A549 (cell line): ENCODE data around the gene EDN2. TPM values are rescaled to one million over a fixed set of nuclear protein-coding genes. Genes with fewer than 3 reads are reported as not detected.

Experiments used
- ATOH8 ChIP-seq: fragments of 250-450 bp; sonication (Bioruptor Pico); IDR thresholded peaks from 2 replicates; pipeline ENCODE4 v1.5.0; 2020; ENCODE audit warnings: low read depth, mild to moderate bottlenecking, moderate library complexity
- BCL3 ChIP-seq: fragments of >200 bp; sonication (Bioruptor Twin); formaldehyde crosslinking; IDR thresholded peaks from 3 replicates; pipeline ENCODE4 v1.6.1; 2016
- CEBPB ChIP-seq, 2 experiments: fragments of >200 bp in 1 of 2; sonication (Bioruptor Twin) in 1 of 2; formaldehyde crosslinking in 1 of 2; IDR thresholded peaks; 2 replicates each; pipeline ENCODE4 v1.6.1; 2012 to 2016
- CHD2 ChIP-seq: fragments of 150-350 bp; IDR thresholded peaks from 2 replicates; pipeline ENCODE4 v1.6.1; 2014; ENCODE audit warnings: low read length; ENCODE audit not compliant: partially characterized antibody
- CHD4 ChIP-seq: fragments of 200-600 bp; sonication (generic); IDR thresholded peaks from 2 replicates; pipeline ENCODE4 v1.6.1; 2016; ENCODE audit warnings: antibody characterized with exemption, mild to moderate bottlenecking, borderline replicate concordance
- E2F6 ChIP-seq: IDR thresholded peaks from 2 replicates; pipeline ENCODE4 v1.6.1; 2012; ENCODE audit warnings: low read depth, borderline replicate concordance
- EP300 ChIP-seq, 2 experiments: fragments of >200 bp; sonication (Bioruptor Twin); formaldehyde crosslinking; IDR thresholded peaks; 2 replicates in 1 of 2; 3 replicates in 1 of 2; pipeline ENCODE4 v1.6.1; 2016 to 2017
- FOSB ChIP-seq: fragments of 250-450 bp; sonication (Bioruptor Pico); IDR thresholded peaks from 2 replicates; pipeline ENCODE4 v1.5.0; 2020; ENCODE audit warnings: mild to moderate bottlenecking, moderate library complexity
- FOSL2 ChIP-seq, 2 experiments: fragments of 450-650 bp in 1 of 2; fragments of >200 bp in 1 of 2; sonication (Bioruptor Twin) in 1 of 2; formaldehyde crosslinking; IDR thresholded peaks; 2 replicates each; pipeline versions ENCODE4 v1.5.0 to v1.6.1; 2016 to 2020; ENCODE audit warnings: mild to moderate bottlenecking in 1 of 2, moderate library complexity in 1 of 2
- HDAC2 ChIP-seq: fragments of 200-600 bp; sonication (generic); IDR thresholded peaks from 2 replicates; pipeline ENCODE4 v1.6.1; 2016
- HOXB13 ChIP-seq: fragments of 250-450 bp; sonication (Bioruptor Pico); IDR thresholded peaks from 2 replicates; pipeline ENCODE4 v1.5.0; 2020; ENCODE audit warnings: low read depth, mild to moderate bottlenecking, moderate library complexity
- JUN ChIP-seq, 2 experiments: fragments of >200 bp; sonication (Bioruptor Twin); formaldehyde crosslinking; IDR thresholded peaks; 2 replicates in 1 of 2; 3 replicates in 1 of 2; pipeline ENCODE4 v1.6.1; 2016 to 2017
- JUNB ChIP-seq: fragments of >200 bp; sonication (Bioruptor Twin); formaldehyde crosslinking; IDR thresholded peaks from 2 replicates; pipeline ENCODE4 v1.6.1; 2016
- KDM1A ChIP-seq: fragments of 200-600 bp; sonication (generic); IDR thresholded peaks from 2 replicates; pipeline ENCODE4 v1.6.1; 2016; ENCODE audit warnings: low read depth, mild to moderate bottlenecking
- KDM5A ChIP-seq: fragments of 200-600 bp; sonication (generic); IDR thresholded peaks from 2 replicates; pipeline ENCODE4 v1.6.1; 2016; ENCODE audit warnings: antibody characterized with exemption, mild to moderate bottlenecking
- MAFK ChIP-seq: fragments of 450-650 bp; IDR thresholded peaks from 2 replicates; pipeline ENCODE4 v1.6.1; 2014; ENCODE audit not compliant: partially characterized antibody
- MYC ChIP-seq: IDR thresholded peaks from 2 replicates; pipeline ENCODE4 v1.6.1; 2012; ENCODE audit warnings: mild to moderate bottlenecking, inconsistent platforms, low read length, improper control_type of control experiment, borderline replicate concordance
- POLR2AphosphoS2 ChIP-seq: conservative IDR thresholded peaks from 2 replicates; pipeline ENCODE4 v1.6.1; 2012; ENCODE audit warnings: low read length, improper control_type of control experiment, inconsistent platforms
- RARB ChIP-seq: fragments of 250-450 bp; sonication (Bioruptor Pico); IDR thresholded peaks from 2 replicates; pipeline ENCODE4 v1.8.0; 2021; ENCODE audit warnings: mild to moderate bottlenecking, moderate library complexity
- RNF2 ChIP-seq: fragments of 200-600 bp; sonication (generic); IDR thresholded peaks from 2 replicates; pipeline ENCODE4 v1.6.1; 2016; ENCODE audit warnings: low read depth, mild to moderate bottlenecking, antibody characterized with exemption, moderate library complexity, borderline replicate concordance
- SMC3 ChIP-seq: fragments of >200 bp; sonication (Bioruptor Twin); formaldehyde crosslinking; IDR thresholded peaks from 3 replicates; pipeline ENCODE4 v1.6.1; 2018; ENCODE audit warnings: inconsistent platforms
- SREBF2 ChIP-seq: fragments of 450-650 bp; IDR thresholded peaks from 2 replicates; pipeline ENCODE4 v1.6.1; 2014; ENCODE audit warnings: mild to moderate bottlenecking, moderate library complexity
- TP53 ChIP-seq: fragments of 250-450 bp; sonication (Bioruptor Pico); IDR thresholded peaks from 2 replicates; pipeline ENCODE4 v1.5.0; 2021; ENCODE audit warnings: mild to moderate bottlenecking, moderate library complexity
- USF2 ChIP-seq: fragments of 450-650 bp; IDR thresholded peaks from 2 replicates; pipeline ENCODE4 v1.6.1; 2014; ENCODE audit warnings: antibody characterized with exemption
- ZSCAN20 ChIP-seq: fragments of 250-450 bp; sonication (Bioruptor Pico); IDR thresholded peaks from 2 replicates; pipeline ENCODE4 v1.8.0; 2022; ENCODE audit warnings: mild to moderate bottlenecking, moderate library complexity
- polyA plus RNA-seq, 4 experiments: library from polyadenylated mRNA; depleted of rRNA in 3 of 4; stranded (reverse); fragments of >200 nt; fragmentation: RNase III in 1 of 4; extraction: RNeasy Plus Mini Kit Qiagen cat#74134 plus additional on column Dnase treatment in 1 of 4; gene quantifications; 2 replicates in 3 of 4; 3 replicates in 1 of 4; pipeline ENCODE4 v1.2.3, GENCODE V29; 2011 to 2017

Gene EDN2
- polyA plus RNA-seq, 2 of the 4 experiments (the other 2 are of a cell fraction): 1.2 to 3.2 TPM

GRCh38 chr1:41432481-41433280, 51.8 kb downstream of the EDN2 start (continued):
- TF ChIP-seq TP53 (CRISPR knock-in tag) (no peak), MYC (no peak), CHD4 (no peak), MAFK (no peak), RNF2 (no peak), JUNB (peak; percentile 55), JUN (IDR thresholded peaks at IDR 0.05) (peak in 1 of 2 experiments; percentile 32; a peak in 1 of 5 replicates), CHD2 (no peak), POLR2AphosphoS2 (no peak), HOXB13 (CRISPR knock-in tag) (no peak), USF2 (no peak), ZSCAN20 (CRISPR knock-in tag) (no peak), FOSL2 (IDR thresholded peaks at IDR 0.05) (no peak), FOSL2 (CRISPR knock-in tag; IDR thresholded peaks at IDR 0.05) (peak; percentile 92), HDAC2 (no peak), CEBPB (IDR thresholded peaks at IDR 0.05) (no peak), SMC3 (peak; percentile 85), ATOH8 (CRISPR knock-in tag) (no peak), BCL3 (no peak), E2F6 (no peak), KDM5A (no peak), RARB (CRISPR knock-in tag) (0 out of 2 replicates have a peak, but pooled peaks have one; percentile 29), EP300 (IDR thresholded peaks at IDR 0.05) (no peak), FOSB (CRISPR knock-in tag) (no peak), SREBF2 (no peak), KDM1A (no peak)
- TF ChIP-seq, all 56 proteins: peak for 9
